ENCODE data around the gene GPR32.
"Not testable (repeated sequence)": the region's sequence is repeated elsewhere in the genome, so short reads cannot be mapped to it uniquely, and the experiment has no call there.

The GPR32 gene

GRCh38 chr19:50777261-50777660 is 7.0 kb downstream of the GPR32 start:
- DNase-seq: no peak
- in situ Hi-C loops (cut with HindIII; ENCODE audit: low pct_ligation_motif_present, low pct_unique_long_range_greater_than_20kb, low sequenced_read_pairs): no loop called here

- in situ Hi-C loops (cut with HindIII; ENCODE audit: low pct_ligation_motif_present, low pct_unique_long_range_greater_than_20kb, low sequenced_read_pairs): no loop called here
- no peak for DNase-seq
These were observed 7.6 kb downstream of the GPR32 start for GRCh38 chr19:50777830-50778303.

DNA sequence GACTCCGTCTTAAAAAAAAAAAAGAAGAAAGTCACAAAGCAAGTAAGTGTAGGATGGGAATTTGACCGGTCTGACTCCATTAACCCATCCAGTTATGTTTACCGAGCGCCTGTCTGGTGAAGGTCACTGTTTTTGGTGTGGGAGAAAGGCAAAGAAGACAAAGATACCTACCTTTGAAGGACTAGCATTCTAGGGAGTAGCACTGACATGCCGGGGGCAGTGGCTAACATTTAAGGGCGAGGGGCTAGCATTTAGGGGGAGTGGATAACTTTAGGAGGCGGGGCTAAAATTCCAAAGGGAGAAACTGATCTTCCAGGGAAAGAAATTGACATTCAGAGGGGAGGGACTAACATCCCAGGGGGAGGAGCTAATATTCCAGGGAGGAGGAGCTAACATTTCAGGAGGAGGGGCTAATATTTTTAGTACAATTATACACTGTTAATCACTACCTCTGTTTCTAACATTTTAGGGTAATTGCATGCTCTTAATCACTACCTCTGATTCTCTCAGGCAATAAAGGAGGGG is 8.7 kb downstream of the GPR32 start:
- DNase-seq: no peak
- in situ Hi-C loops (cut with HindIII; ENCODE audit: low pct_ligation_motif_present, low pct_unique_long_range_greater_than_20kb, low sequenced_read_pairs): no loop called here

DNA sequence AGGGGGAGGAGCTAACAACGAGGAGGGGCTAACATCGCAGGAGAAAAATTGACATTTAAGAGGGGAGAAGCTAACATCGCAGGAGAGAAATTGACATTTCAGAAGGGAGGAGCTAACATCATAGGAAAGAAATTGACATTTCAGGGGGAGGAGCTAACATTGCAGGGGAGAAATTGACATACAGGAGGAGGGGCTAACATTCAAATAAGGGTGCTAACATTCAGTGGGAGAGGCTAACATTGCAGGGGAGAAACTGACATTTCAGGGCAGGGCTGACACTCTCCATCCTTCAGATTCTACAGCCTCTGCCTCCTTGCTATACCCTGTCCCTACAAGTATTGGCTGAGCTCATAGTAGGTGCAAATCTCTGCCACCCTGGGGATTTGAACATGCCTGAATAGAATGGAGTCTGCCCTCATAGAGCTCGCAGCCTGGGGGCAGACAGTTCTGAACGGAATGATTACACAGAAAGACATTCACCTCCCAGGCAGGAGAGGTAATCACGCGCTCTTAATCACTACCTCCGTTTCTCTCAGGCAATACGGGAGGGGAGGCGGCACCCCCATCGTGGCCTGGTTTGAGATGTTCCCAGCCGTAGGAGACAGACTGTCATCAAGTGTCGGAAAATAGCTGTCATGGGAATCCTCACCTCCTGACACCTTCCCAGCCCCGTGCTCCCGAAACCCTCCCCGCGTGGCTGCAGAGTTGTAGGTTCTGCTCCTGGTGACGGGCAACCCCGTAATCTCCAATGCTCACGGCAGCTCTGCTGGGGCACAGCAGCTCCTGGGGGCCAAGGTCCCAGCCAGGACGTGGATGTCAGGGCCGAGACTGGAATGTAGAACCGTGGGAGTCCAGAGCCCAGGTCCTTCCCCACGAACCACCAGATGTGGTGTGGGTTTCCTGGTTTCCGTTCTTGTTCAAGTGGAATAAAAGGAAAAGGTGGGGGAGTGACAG is 9.5 kb downstream of the GPR32 start:
- in situ Hi-C loops (cut with HindIII; ENCODE audit: low pct_ligation_motif_present, low pct_unique_long_range_greater_than_20kb, low sequenced_read_pairs): no loop called here
- DNase-seq: no peak

DNA sequence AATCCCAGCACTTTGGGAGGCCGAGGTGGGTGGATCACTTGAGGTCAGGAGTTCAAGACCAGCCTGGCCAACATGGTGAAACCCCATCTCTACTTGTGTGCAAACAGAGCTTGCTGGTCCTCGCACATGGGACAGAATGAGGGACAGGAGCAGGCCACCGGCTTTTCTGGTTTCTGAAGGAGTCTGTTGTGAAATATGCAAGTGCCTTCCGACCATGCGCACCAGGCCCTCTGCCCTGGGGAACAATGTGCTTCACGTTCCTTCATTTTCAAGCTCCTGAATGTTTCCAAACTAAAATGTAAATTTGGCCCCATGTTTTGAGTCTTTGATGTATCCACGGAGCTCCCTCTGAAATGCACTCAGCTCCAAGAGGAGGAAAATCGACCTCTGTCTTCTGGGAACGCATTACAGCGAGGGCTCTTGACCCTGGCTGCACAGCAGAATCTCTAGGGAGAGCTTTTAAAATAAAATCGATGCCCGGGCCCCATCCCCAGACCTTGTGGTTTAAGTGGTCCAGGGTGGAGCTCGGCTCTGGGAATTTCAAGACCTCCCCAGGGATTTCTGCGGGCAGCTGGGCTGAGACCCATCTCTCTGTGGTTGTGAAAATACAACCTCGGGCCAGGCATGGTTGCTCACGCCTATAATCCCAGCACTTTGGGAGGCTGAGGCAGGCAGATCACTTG is 10.6 kb downstream of the GPR32 start:
- in situ Hi-C loops (cut with HindIII; ENCODE audit: low pct_ligation_motif_present, low pct_unique_long_range_greater_than_20kb, low sequenced_read_pairs): no loop called here
- no peak for DNase-seq

DNA sequence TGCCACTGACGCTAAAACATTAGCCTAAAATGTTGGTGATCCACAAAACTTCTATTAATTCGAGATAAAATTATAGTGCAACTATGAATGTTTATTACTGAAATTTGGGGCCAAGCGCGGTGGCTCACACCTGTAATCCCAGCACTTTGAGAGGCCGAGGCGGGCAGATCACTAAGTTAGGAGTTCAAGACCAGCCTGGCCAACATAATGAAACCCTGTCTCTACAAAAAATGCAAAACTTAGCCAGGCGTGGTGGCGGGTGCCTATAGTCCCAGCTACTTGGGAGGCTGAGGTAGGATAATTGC is 13.5 kb downstream of the GPR32 start:
- in situ Hi-C loops (cut with HindIII; ENCODE audit: low pct_ligation_motif_present, low pct_unique_long_range_greater_than_20kb, low sequenced_read_pairs); DNase-seq: not testable (repeated sequence)

DNA sequence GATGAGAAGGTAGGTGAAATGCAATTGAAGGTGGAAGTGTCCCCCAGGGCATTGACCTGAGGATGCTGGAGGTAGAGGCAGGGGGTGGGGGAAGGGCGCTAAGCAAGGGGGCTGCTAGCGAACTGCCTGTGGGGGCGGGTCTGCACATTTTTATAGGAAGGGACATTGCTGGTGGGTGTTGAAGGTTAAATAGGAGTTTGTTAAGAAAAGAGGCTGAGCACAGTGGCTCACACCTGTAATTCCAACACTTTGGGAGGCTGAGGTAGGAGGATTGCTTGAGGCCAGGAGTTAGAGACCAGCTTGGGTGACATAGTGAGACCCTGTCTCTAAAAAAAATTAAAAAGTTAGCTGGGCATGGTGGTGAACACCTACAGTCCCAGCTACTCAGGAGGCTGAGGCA is 14.4 kb downstream of the GPR32 start:
- DNase-seq: no peak
- in situ Hi-C loops (cut with HindIII; ENCODE audit: low pct_ligation_motif_present, low pct_unique_long_range_greater_than_20kb, low sequenced_read_pairs): no loop called here

DNA sequence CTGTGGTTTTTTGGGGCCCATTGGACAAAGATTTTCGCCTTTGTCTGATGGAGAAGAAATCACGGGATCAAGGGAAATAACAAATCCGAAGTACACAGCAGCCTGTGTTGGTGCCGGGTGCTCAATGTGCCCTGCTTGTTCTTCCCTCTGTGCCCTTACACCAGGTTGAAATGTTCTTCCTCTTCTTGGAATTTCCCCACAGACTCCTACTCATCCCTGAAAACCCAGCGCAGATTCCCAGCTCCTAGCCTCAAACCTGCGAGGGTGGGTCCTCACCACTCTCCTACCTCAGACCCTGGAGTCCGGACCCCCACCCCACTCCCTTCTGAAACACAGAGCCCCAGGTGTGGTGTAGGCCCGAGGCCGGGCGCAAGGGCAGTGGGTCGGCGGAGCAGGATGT is 15.1 kb downstream of the GPR32 start:
- DNase-seq: no peak
- in situ Hi-C loops (cut with HindIII; ENCODE audit: low pct_ligation_motif_present, low pct_unique_long_range_greater_than_20kb, low sequenced_read_pairs): no loop called here

DNA sequence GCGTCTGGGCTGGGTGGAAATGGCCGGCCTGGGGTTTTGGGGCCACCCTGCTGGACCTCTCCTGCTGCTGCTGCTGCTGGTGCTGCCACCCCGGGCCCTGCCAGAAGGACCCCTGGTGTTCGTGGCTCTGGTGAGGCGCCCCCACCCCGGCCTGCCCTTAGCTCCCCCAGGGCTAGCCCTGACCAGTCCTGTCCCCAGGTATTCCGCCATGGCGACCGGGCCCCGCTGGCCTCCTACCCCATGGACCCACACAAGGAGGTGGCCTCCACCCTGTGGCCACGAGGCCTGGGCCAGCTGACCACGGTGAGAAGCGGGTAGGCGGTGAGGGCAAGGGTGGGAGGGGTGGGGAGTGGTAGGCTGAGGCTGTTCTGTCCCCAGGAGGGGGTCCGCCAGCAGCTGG is 20.1 kb downstream of the GPR32 start, which contains the start of gene ACP4:
Gene ACP4, plus strand, starts transcription at position 20 of the 400 bp plus-strand sequence. Its CDS starts 0 bp downstream, at position 20.
- in situ Hi-C loops (cut with HindIII; ENCODE audit: low pct_ligation_motif_present, low pct_unique_long_range_greater_than_20kb, low sequenced_read_pairs): no loop called here
- DNase-seq: no peak

DNA sequence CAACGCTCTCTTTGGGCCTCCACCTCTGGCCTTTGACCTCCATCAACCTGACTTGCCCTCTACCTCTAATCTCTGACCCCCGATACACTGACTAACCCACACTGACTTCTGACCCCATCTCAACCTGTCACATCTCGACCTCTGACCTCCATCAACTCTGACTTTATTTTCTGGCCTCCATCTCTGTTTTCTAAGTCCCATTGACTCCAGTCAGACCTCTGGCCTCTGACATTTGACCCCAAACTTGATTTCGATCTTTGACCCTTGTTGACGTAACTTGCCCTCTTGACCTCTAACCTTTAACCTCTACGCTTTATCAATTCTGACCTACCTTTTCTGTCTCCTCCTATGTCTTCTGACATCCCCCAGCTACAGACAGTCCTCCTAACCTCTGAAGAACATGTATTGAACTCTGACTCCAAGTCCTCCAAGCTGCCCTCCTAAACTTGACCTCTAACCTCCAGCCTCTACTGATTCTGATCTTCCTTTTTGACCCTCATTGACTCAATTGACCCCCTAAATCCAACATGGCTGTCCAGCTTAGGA is 20.7 kb downstream of the GPR32 start:
- no peak for DNase-seq
- in situ Hi-C loops (cut with HindIII; ENCODE audit: low pct_ligation_motif_present, low pct_unique_long_range_greater_than_20kb, low sequenced_read_pairs): no loop called here

- in situ Hi-C loops (cut with HindIII; ENCODE audit: low pct_ligation_motif_present, low pct_unique_long_range_greater_than_20kb, low sequenced_read_pairs): no loop called here
- DNase-seq: no peak
These were observed 21.5 kb downstream of the GPR32 start for GRCh38 chr19:50791594-50792271.

GRCh38 chr19:50792272-50793250 is 22.3 kb downstream of the GPR32 start:
- in situ Hi-C loops (cut with HindIII; ENCODE audit: low pct_ligation_motif_present, low pct_unique_long_range_greater_than_20kb, low sequenced_read_pairs): no loop called here
- no peak for DNase-seq

GRCh38 chr19:50793558-50794065 is 23.3 kb downstream of the GPR32 start:
- in situ Hi-C loops (cut with HindIII; ENCODE audit: low pct_ligation_motif_present, low pct_unique_long_range_greater_than_20kb, low sequenced_read_pairs): no loop called here
- no peak for DNase-seq

- DNase-seq: no peak
- in situ Hi-C loops (cut with HindIII; ENCODE audit: low pct_ligation_motif_present, low pct_unique_long_range_greater_than_20kb, low sequenced_read_pairs): no loop called here
These were observed 24.0 kb downstream of the GPR32 start for GRCh38 chr19:50794074-50794875.

DNA sequence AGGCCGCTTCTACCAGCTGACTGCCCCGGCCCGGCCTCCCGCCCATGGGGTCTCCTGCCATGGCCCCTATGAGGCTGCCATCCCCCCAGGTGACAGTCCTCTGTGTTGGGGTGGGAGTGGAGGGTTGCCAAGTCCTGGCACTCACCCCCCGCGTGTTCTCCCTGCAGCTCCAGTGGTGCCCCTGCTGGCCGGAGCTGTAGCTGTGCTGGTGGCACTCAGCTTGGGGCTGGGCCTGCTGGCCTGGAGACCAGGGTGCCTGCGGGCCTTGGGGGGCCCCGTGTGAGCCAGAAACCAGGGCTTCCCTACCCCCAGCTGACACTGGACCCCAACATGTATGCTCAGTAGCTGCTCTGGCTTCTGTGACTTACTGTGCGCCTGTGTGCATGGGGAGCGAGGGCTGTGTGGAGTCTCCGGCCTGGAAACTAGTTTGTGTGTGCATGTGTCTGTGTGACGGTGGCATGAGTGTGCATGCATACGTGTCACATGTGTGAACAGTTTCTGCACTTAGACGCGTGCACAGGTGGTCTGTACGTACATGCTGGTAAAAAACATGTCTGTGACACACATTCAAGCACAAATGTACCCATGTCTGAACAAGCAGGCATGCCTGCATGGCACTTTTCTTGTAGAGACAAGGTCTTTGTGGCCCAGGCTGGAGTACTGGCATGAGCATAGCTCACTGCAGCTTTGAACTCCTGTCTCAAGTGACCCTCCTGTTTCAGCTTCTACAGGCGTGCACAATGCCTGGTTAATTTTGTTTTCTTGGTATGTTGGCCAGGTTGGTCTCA is 24.8 kb downstream of the GPR32 start:
- in situ Hi-C loops (cut with HindIII; ENCODE audit: low pct_ligation_motif_present, low pct_unique_long_range_greater_than_20kb, low sequenced_read_pairs): no loop called here

GRCh38 chr19:50795664-50796073 is 25.4 kb downstream of the GPR32 start:
- DNase-seq: no peak
- in situ Hi-C loops (cut with HindIII; ENCODE audit: low pct_ligation_motif_present, low pct_unique_long_range_greater_than_20kb, low sequenced_read_pairs): no loop called here

More for the DNA sequence above, 24.8 kb downstream of the GPR32 start:
- no peak for DNase-seq

All from ACHN (cell line).